ENCODE data around the gene CD177. TPM values are rescaled to one million over a fixed set of nuclear protein-coding genes. Genes with fewer than 3 reads are reported as not detected.

Gene CD177
- polyA plus RNA-seq, 2 of the 4 experiments (the other 2 are of a cell fraction) = 0.03 to 0.05 TPM

GRCh38 chr19:43412441-43412840 is 59.0 kb downstream of the CD177 start:
- ATAC-seq = no peak
- CTCF ChIA-PET = interaction anchor here (1.2 to 1.8 kb wide), 4 partner anchors 13 to 107 kb away, joined by 3 to 15 read pairs (median 6); no protein-coding TSS in a partner anchor
- H3K27ac ChIP-seq = no peak overlapping the region
- DNase-seq (ENCODE audit: low read depth in 1 of 2, low spot score in 1 of 2) = no peak
- no peaks in the 10 kb centered on the region for H3K9me3 ChIP-seq
- POLR2A ChIA-PET = no interaction called here
- no peak for FAIRE-seq
- no peaks in the 10 kb centered on the region for H3K4me1 ChIP-seq
- 30% methylated on average over 6 of the region's 6 CpGs for WGBS (ENCODE audit: missing lambda C conversion rate)
- TF ChIP-seq SMC3 (IDR thresholded peaks at IDR 0.05) (no peak), CHD4 (IDR thresholded peaks at IDR 0.05; ENCODE audit: borderline replicate concordance) (no peak), BHLHE40 (IDR thresholded peaks at IDR 0.05; ENCODE audit: low read depth, low read length) (no peak), NPAS2 (CRISPR knock-in tag; IDR thresholded peaks at IDR 0.05; ENCODE audit: borderline replicate concordance) (no peak), POLR2A (IDR thresholded peaks at IDR 0.05; ENCODE audit: low read length) (no peak), EHMT2 (IDR thresholded peaks at IDR 0.05; ENCODE audit: low read depth) (no peak)
- TF ChIP-seq, protein P1, sequence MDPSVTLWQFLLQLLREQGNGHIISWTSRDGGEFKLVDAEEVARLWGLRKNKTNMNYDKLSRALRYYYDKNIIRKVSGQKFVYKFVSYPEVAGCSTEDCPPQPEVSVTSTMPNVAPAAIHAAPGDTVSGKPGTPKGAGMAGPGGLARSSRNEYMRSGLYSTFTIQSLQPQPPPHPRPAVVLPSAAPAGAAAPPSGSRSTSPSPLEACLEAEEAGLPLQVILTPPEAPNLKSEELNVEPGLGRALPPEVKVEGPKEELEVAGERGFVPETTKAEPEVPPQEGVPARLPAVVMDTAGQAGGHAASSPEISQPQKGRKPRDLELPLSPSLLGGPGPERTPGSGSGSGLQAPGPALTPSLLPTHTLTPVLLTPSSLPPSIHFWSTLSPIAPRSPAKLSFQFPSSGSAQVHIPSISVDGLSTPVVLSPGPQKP (IDR thresholded peaks at IDR 0.05; ENCODE audit: low read depth, low read length) = no peak
- H3K4me2 ChIP-seq = no peak overlapping the region
- no peak overlapping the region for H3K4me3 ChIP-seq

Other genes starting within 250 kb of the CD177 start
- 0.26 and 0.29 TPM in 2 replicates for gene PSG5, start 167.2 kb upstream of the CD177 start, polyA plus RNA-seq (2011; rRNA removed)
- gene PSG5, start 167.2 kb upstream of the CD177 start, polyA plus RNA-seq (2017; fragmentation: RNase III; extraction: RNeasy Plus Mini Kit Qiagen cat#74134 plus additional on column Dnase treatment) = 0.35 to 0.39 TPM (median 0.36 TPM) in 3 replicates
- gene PSG4, start 148.0 kb upstream of the CD177 start, polyA plus RNA-seq (2011; rRNA removed) = 0.52 and 0.56 TPM in 2 replicates
- 0.58 to 1.0 TPM (median 0.78 TPM) in 3 replicates for gene PSG4, start 148.0 kb upstream of the CD177 start, polyA plus RNA-seq (2017; fragmentation: RNase III; extraction: RNeasy Plus Mini Kit Qiagen cat#74134 plus additional on column Dnase treatment)
- 0.03 and 0.07 TPM in 2 replicates for gene PSG9, start 84.2 kb upstream of the CD177 start, polyA plus RNA-seq (2011; rRNA removed)
- 0.08 to 0.13 TPM in 2 of 3 replicates, not detected in the other for gene PSG9, start 84.2 kb upstream of the CD177 start, polyA plus RNA-seq (2017; fragmentation: RNase III; extraction: RNeasy Plus Mini Kit Qiagen cat#74134 plus additional on column Dnase treatment)
- gene TEX101, start 61.2 kb downstream of the CD177 start, polyA plus RNA-seq (2011; rRNA removed) = not detected in 2 replicates
- gene TEX101, start 61.2 kb downstream of the CD177 start, polyA plus RNA-seq (2017; fragmentation: RNase III; extraction: RNeasy Plus Mini Kit Qiagen cat#74134 plus additional on column Dnase treatment) = not detected in 3 replicates
- gene LYPD3, start 111.9 kb downstream of the CD177 start, polyA plus RNA-seq (2011; rRNA removed) = 0.43 and 0.78 TPM in 2 replicates
- 0.27 to 0.69 TPM (median 0.33 TPM) in 3 replicates for gene LYPD3, start 111.9 kb downstream of the CD177 start, polyA plus RNA-seq (2017; fragmentation: RNase III; extraction: RNeasy Plus Mini Kit Qiagen cat#74134 plus additional on column Dnase treatment)
- gene PHLDB3, start 151.1 kb downstream of the CD177 start, polyA plus RNA-seq (2011; rRNA removed) = 4.4 and 5.5 TPM in 2 replicates
- 10.1 to 12.0 TPM (median 12.0 TPM) in 3 replicates for gene PHLDB3, start 151.1 kb downstream of the CD177 start, polyA plus RNA-seq (2017; fragmentation: RNase III; extraction: RNeasy Plus Mini Kit Qiagen cat#74134 plus additional on column Dnase treatment)
- 58.9 and 75.6 TPM in 2 replicates for gene ETHE1, start 173.5 kb downstream of the CD177 start, polyA plus RNA-seq (2011; rRNA removed)
- gene ETHE1, start 173.5 kb downstream of the CD177 start, polyA plus RNA-seq (2017; fragmentation: RNase III; extraction: RNeasy Plus Mini Kit Qiagen cat#74134 plus additional on column Dnase treatment) = 31.2 to 38.6 TPM (median 37.3 TPM) in 3 replicates
- 0.09 and 0.38 TPM in 2 replicates for gene ZNF575, start 179.5 kb downstream of the CD177 start, polyA plus RNA-seq (2011; rRNA removed)
- 1.4 to 2.2 TPM (median 1.5 TPM) in 3 replicates for gene ZNF575, start 179.5 kb downstream of the CD177 start, polyA plus RNA-seq (2017; fragmentation: RNase III; extraction: RNeasy Plus Mini Kit Qiagen cat#74134 plus additional on column Dnase treatment)
- 31.9 and 32.0 TPM in 2 replicates for gene XRCC1, start 221.8 kb downstream of the CD177 start, polyA plus RNA-seq (2011; rRNA removed)
- gene XRCC1, start 221.8 kb downstream of the CD177 start, polyA plus RNA-seq (2017; fragmentation: RNase III; extraction: RNeasy Plus Mini Kit Qiagen cat#74134 plus additional on column Dnase treatment) = 55.1 to 62.3 TPM (median 55.2 TPM) in 3 replicates
- 0.12 TPM in 1 of 2 replicates, not detected in the other for gene PINLYP, start 222.1 kb downstream of the CD177 start, polyA plus RNA-seq (2011; rRNA removed)
- gene PINLYP, start 222.1 kb downstream of the CD177 start, polyA plus RNA-seq (2017; fragmentation: RNase III; extraction: RNeasy Plus Mini Kit Qiagen cat#74134 plus additional on column Dnase treatment) = 0.27 to 0.37 TPM (median 0.28 TPM) in 3 replicates
- gene IRGQ, start 242.4 kb downstream of the CD177 start, polyA plus RNA-seq (2011; rRNA removed) = 10.0 and 14.2 TPM in 2 replicates
- 6.3 to 6.5 TPM (median 6.4 TPM) in 3 replicates for gene IRGQ, start 242.4 kb downstream of the CD177 start, polyA plus RNA-seq (2017; fragmentation: RNase III; extraction: RNeasy Plus Mini Kit Qiagen cat#74134 plus additional on column Dnase treatment)
- 10.6 and 11.2 TPM in 2 replicates for gene ZNF576, start 242.9 kb downstream of the CD177 start, polyA plus RNA-seq (2011; rRNA removed)
- 15.4 to 16.8 TPM (median 16.5 TPM) in 3 replicates for gene ZNF576, start 242.9 kb downstream of the CD177 start, polyA plus RNA-seq (2017; fragmentation: RNase III; extraction: RNeasy Plus Mini Kit Qiagen cat#74134 plus additional on column Dnase treatment)

Data from A549 (cell line).